K562 (cell line): Measurements from ENCODE around the gene COL13A1. TPM values are rescaled to one million over a fixed set of nuclear protein-coding genes. Genes with fewer than 3 reads are reported as not detected.

Experiments
- ATF3 ChIP-seq, 2 experiments: fragments of 450-650 bp in 1 of 2; sonication (generic) in 1 of 2; formaldehyde crosslinking in 1 of 2; IDR thresholded peaks in 1 of 2; conservative IDR thresholded peaks in 1 of 2; 2 replicates each; pipeline versions ENCODE4 v1.6.1 to v1.8.1; 2016 to 2023; ENCODE audit warnings: mild to moderate bottlenecking in 2 of 2, moderate library complexity in 2 of 2, inconsistent platforms in 1 of 2, missing genetic modification reagents in 1 of 2
- BHLHE40 ChIP-seq: IDR thresholded peaks from 2 replicates; pipeline ENCODE4 v1.6.1; 2011; ENCODE audit warnings: low read length, improper control_type of control experiment
- CBFA2T3 ChIP-seq: fragments of 450-650 bp; IDR thresholded peaks from 2 replicates; pipeline ENCODE4 v1.6.1; 2017
- CHD1 ChIP-seq: fragments of 200-600 bp; sonication (generic); IDR thresholded peaks from one replicate; pipeline ENCODE4 v1.6.1; 2012; ENCODE audit warnings: mild to moderate bottlenecking, moderate library complexity, low read length, inconsistent platforms
- CTCF ChIP-seq, 3 experiments: IDR thresholded peaks in 2 of 3; conservative IDR thresholded peaks in 1 of 3; 2 replicates each; pipeline ENCODE4 v1.5.1; 2011 to 2012; ENCODE audit warnings: low read length in 3 of 3, mild to moderate bottlenecking in 3 of 3, control low read depth in 2 of 3, improper control_type of control experiment in 1 of 3, inconsistent platforms in 1 of 3, low read depth in 1 of 3, mixed read lengths in 1 of 3, moderate library complexity in 1 of 3; ENCODE audit not compliant: insufficient read depth in 2 of 3
- FOXK1 ChIP-seq: sonication (generic); formaldehyde crosslinking; IDR thresholded peaks from 2 replicates; pipeline ENCODE4 v1.8.0; 2022; ENCODE audit warnings: missing genetic modification reagents, mild to moderate bottlenecking, borderline replicate concordance
- GTF3C2 ChIP-seq: IDR thresholded peaks from 3 replicates; pipeline ENCODE4 v1.6.1; 2011; ENCODE audit warnings: borderline replicate concordance, mild to moderate bottlenecking, moderate library complexity; ENCODE audit not compliant: insufficient read length; ENCODE audit errors: extremely low read depth
- HDAC1 ChIP-seq, 2 experiments: fragments of 450-650 bp; IDR thresholded peaks; 2 replicates each; pipeline ENCODE4 v1.6.1; 2016 to 2017; ENCODE audit warnings: inconsistent platforms in 1 of 2, mild to moderate bottlenecking in 1 of 2, moderate library complexity in 1 of 2
- KDM1A ChIP-seq, 2 experiments: fragments of 450-650 bp; IDR thresholded peaks; 2 replicates each; pipeline ENCODE4 v1.6.1; 2016; ENCODE audit warnings: mild to moderate bottlenecking in 2 of 2
- LEF1 ChIP-seq: fragments of 450-650 bp; IDR thresholded peaks from 2 replicates; pipeline ENCODE4 v1.6.1; 2016; ENCODE audit warnings: mild to moderate bottlenecking
- MAFG ChIP-seq: fragments of 450-650 bp; conservative IDR thresholded peaks from 2 replicates; pipeline ENCODE4 v1.6.1; 2016; ENCODE audit warnings: missing genetic modification characterization, missing compliant biosample characterization
- MEIS2 ChIP-seq: fragments of 450-650 bp; IDR thresholded peaks from 2 replicates; pipeline ENCODE4 v1.6.1; 2014; ENCODE audit warnings: mild to moderate bottlenecking; ENCODE audit not compliant: partially characterized antibody
- NCOR1 ChIP-seq: fragments of 450-650 bp; IDR thresholded peaks from 2 replicates; pipeline ENCODE4 v1.6.1; 2016; ENCODE audit warnings: mild to moderate bottlenecking, moderate library complexity
- PKNOX1 ChIP-seq: fragments of 450-650 bp; IDR thresholded peaks from 2 replicates; pipeline ENCODE4 v1.6.1; 2016
- RCOR1 ChIP-seq, 2 experiments: IDR thresholded peaks; 2 replicates each; pipeline ENCODE4 v1.6.1; 2012; ENCODE audit warnings: low read depth in 2 of 2, low read length in 2 of 2, borderline replicate concordance in 1 of 2, improper control_type of control experiment in 1 of 2
- SPI1 ChIP-seq: IDR thresholded peaks from 2 replicates; pipeline ENCODE4 v1.6.1; 2011; ENCODE audit warnings: low read depth, low read length, control low read depth, borderline replicate concordance
- TSC22D4 ChIP-seq: fragments of 450-650 bp; IDR thresholded peaks from 2 replicates; pipeline ENCODE4 v1.6.1; 2016; ENCODE audit warnings: missing genetic modification characterization, missing biosample characterization, control low read depth
- ZNF449 ChIP-seq: fragments of 250-450 bp; sonication (Bioruptor Pico); IDR thresholded peaks from 2 replicates; pipeline ENCODE4 v1.8.0; 2022; ENCODE audit warnings: moderate library complexity, mild to moderate bottlenecking, inconsistent platforms
- polyA plus RNA-seq, 8 experiments: library from polyadenylated mRNA; depleted of rRNA in 4 of 8; stranded (reverse) in 5 of 8; unstranded in 3 of 8; fragments of >200 nt; fragmentation: Nextera tagmentation in 2 of 8; fragmentation: Illumina TruSeq in 1 of 8; extraction: Ambion mirVana in 2 of 8; extraction: Trizol in 1 of 8; gene quantifications; 2 replicates each; pipeline versions ENCODE4 v1.2.1 to v1.2.3, GENCODE V29; 2011 to 2014; ENCODE audit warnings: inconsistent platforms in 1 of 8, missing spikeins in 1 of 8
- total RNA-seq, 7 experiments: library from RNA; depleted of rRNA in 6 of 7; stranded (reverse); fragments of >200 nt in 6 of 7; fragmentation: Illumina TruSeq in 2 of 7; extraction: Trizol in 2 of 7; gene quantifications; 2 replicates each; pipeline versions ENCODE4 v1.2.1 to v1.2.3, GENCODE V29; 2011 to 2021; ENCODE audit warnings: low replicate concordance in 1 of 7

COL13A1 gene
- total and polyA plus RNA-seq, 9 of the 15 experiments (the other 6 are each of a cell fraction or from before 2014, with no cell fraction given): not detected

- no peak for TF ChIP-seq FOXK1 (CRISPR knock-in tag)
- peak in 2 of 3 experiments; percentile 24 to 25; a peak in 3 of 6 replicates for TF ChIP-seq CTCF (IDR thresholded peaks at IDR 0.05 in 2 of 3, conservative IDR thresholded peaks at IDR 0.05 in 1 of 3; ENCODE audit: insufficient read depth in 2 of 3, low read depth in 1 of 3, low read length in 3 of 3)
- TF ChIP-seq ZNF449 (CRISPR knock-in tag): no peak
- no peak for TF ChIP-seq NCOR1
- TF ChIP-seq BHLHE40: 0 out of 2 replicates have a peak, but pooled peaks have one; percentile 40
- no peak for TF ChIP-seq CHD1
- peak; percentile 79 for TF ChIP-seq ATF3 (IDR thresholded peaks at IDR 0.05)
- peak; percentile 89 for TF ChIP-seq ATF3 (CRISPR knock-in tag; conservative IDR thresholded peaks at IDR 0.05)
- TF ChIP-seq LEF1: no peak
- 0 out of 4 replicates have a peak, but pooled peaks of 1 of the 2 experiments have one; percentile 11 for TF ChIP-seq HDAC1 (IDR thresholded peaks at IDR 0.05)
- TF ChIP-seq MEIS2: peak; percentile 91
- TF ChIP-seq KDM1A (IDR thresholded peaks at IDR 0.05): peak; percentile 78 to 83
- TF ChIP-seq GTF3C2: no peak
- no peak for TF ChIP-seq TSC22D4 (tag)
- TF ChIP-seq CBFA2T3: peak; percentile 51
- peak; percentile 30; the same call in 1 of the 2 replicates for TF ChIP-seq MAFG (tag)
- TF ChIP-seq SPI1: no peak
- TF ChIP-seq PKNOX1: peak; percentile 68
- peak in 1 of 2 experiments; percentile 73; a peak in 1 of 4 replicates for TF ChIP-seq RCOR1 (IDR thresholded peaks at IDR 0.05; ENCODE audit: borderline replicate concordance in 1 of 2, low read depth in 2 of 2, low read length in 2 of 2)
Measured at GRCh38 chr10:69861251-69862240, 59.8 kb downstream of the COL13A1 start (continued).
